MV-4-11 (cell line): ENCODE measurements around the gene NDFIP2.

Experiments used
- DNase-seq: peaks from one replicate; lab custom pipeline; 2025; lab: John Stamatoyannopoulos, UW

Gene NDFIP2

DNA sequence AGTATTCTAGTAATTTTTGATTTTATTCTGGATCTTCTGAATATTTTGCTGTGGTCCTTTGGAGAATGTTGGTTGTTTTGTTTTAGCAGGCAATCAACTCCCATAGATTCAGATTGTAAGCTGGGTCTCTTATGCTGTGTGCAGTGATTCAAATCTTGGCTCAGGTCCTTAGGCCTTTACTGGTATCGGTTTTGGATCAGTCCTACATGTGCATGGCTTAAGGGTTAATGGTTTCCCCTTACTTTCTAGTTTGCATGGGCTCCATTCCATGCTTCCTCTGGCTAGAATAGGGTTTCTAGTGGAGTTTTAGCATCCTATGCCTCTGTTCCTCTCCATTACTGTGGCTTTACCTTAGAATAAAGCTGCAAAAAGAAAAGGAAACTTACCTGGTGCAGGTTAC lies 16.1 kb downstream of the NDFIP2 start:
- DNase-seq: no peak

DNA sequence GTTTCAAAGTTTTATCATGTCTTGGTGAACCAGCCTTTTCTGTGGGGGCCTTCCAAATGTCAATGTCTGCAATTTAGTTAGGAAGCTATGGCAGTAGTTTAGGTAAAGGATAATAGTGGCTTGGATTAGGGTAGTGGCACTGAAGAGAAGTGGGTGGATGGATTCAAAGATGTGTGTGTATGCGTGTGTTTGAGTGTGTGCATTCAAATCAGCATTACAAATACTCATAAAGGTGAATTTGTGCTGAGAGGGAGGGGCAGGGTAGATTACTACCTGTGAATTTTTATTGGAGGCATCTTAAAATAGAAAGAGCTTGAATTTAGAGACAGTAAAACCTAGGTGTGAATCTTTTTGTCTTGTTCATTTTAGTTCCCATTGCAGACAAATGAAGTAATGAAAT lies 16.9 kb downstream of the NDFIP2 start:
- no peak for DNase-seq

DNA sequence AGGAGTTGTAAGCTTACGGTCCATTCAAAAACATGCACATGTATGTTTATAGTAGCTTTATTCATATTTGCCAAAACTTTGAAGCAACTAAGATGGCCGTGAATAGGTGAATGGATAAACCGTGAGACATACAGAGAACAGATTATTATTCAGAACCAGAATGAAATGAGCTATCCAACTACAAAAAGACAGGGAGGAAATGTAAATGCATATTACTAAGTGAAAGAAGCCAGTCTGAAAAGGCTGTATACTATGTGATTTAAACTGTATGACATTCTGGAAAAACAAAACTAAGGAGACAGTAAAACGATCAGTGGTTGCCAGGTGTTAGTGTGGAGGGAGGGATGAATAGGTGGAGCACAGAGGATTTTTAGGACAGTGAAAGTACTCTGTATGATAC lies 19.9 kb downstream of the NDFIP2 start:
- no peak for DNase-seq

DNA sequence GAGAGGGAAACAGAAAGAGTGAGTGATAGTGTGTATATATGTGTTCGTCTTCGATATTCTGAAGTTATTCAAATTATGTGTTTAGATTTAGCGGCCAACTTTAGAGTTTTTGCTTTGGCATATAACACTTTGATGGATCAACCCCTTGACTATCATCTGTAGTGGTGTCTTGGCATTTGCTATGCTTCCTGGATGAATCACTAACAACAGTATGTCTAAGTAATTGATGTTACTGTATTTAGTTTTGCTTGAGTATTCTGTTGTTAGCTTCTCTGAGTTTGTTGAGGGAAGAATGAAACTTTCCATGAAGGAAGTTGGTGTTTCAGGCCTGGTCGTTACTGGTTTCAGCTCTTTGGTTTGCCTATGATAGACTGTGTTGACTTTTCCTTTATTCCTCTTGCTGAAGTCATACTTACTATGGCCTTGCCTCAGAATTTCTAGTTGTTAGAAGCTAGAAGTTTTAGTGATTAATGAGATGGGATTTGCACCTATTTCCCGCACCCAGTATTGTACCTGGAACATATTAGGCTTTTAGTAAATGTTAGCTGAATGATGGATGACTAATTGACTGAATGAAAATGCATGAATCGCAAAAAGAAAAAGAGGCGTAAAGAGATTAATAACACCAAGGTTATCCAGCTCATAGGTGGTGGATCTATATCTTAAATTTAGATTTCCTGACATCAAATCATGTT lies 20.7 kb downstream of the NDFIP2 start:
- peak; percentile 84 for DNase-seq

DNA sequence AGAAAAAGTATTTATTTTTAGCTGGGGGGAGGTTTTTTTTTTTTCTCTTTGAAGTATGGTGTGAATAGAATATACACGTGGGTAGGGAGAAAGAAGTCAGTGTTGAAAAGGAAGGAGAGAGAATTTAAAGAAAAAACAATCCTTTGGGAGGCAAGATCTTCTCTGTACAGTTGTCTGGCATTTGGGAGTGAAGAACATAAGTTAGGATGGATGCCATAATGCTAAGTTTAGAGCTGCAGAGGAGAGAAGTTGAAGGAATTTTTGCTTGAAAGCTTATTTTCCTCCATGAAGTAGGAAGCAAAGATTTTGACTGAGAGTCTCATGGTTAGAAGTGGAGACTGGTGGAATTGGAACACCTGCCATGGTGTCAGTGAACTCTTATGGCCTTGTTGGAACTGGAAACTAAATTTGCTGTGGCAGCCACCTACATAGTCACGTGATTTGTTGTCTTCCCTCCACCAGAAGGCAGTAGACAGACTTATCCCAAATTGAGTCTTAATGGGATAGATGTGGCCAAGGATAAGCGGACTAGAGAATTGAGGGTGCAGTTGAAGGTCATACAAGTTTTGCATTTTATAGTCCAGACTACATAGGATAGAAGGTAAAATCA lies 22.0 kb downstream of the NDFIP2 start:
- DNase-seq: peak; percentile 59

DNA sequence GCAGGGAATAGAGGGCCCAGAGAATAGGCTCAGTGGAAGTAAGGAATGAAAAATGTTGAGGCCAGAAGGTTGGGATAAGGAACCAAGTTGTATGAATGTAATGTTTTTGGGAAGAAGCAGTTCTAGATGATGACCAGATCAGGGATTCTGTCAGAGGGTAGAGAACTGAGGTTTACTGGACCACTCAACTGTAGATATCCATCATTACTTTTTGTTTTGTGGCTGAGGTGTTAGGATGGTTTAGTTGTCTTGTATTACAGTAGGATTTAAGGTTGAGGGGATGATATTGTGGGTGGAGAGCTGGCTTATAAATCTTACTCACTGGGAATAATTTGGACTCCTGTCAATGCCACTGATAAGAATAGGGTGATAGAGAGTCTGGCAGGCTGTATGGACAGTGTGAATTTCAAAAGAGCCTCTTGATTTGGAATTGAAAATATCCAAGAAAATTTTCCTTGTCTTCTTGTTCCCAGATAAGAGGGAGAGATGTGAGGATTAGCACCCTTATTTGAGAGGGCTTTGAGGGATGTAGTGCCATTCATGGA lies 22.6 kb downstream of the NDFIP2 start:
- DNase-seq: no peak

DNA sequence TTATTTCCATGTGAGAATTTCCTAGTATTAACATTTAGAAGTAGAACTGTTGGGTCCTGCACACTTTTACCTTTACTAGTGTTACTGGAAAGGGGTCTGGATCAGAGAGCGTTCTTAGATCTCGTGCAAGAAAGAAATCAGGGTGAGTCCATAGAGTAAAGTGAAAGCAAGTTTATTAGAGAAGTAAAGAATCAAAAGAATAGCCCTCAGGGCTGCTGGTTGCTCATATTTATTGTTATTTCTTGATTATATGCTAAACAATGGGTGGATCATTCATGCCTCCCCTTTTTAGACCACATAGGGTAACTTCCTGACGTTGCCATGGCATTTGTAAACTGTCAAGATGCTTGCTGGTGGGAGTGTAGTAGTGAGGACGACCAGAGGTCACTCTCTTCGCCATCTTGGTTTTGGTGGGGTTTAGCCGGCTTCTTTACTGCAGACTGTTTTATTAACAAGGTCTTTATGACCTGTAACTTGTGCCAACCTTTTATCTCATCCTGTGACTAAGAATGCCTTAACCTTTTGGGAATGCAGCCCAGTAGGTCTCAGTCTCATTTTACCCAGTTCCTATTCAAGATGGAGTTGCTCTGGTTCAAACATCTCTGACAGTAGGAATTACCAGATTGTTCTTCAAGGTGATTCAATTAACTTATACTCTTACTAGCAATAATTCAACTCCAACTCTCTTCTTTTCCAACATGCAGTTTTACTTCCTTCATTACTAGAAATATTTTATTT lies 27.4 kb downstream of the NDFIP2 start:
- DNase-seq: no peak

DNA sequence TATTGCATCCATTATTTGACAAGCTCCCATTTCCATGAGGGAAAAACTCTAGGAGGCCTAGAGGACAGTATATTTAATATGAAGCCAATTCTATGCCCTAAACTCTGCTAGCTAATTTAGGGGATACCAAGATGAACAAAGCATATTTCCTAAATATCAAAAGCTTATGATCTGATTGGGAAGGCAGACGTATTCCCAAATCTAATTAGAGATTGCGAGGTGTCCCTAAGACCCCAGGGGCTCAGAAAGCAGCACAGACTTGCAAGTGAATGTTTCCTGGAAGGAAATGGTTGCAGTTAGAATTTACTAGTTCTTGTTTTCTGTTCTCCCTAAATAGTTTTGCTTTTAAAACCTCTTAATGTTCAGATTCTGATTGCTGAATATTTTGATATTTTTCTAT lies 30.7 kb downstream of the NDFIP2 start:
- DNase-seq: no peak

DNA sequence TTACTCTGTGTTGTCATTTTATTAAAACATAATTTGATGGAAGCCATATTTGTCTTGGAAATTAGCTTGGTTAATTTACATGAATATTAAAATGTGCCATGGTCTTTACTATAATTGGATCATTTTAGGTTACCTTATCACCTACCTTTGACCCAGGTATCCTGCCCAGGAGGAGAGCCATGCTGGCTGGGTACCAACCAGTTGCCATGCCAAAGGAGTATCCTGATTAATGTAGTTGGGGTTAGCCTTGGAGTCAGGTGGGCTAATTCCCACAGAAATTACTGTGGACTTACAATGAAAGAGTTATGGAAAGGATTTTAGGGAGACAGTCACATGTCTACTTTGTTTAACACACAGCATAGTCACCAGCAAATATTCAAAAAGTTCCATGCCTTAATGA lies 32.0 kb downstream of the NDFIP2 start:
- DNase-seq: no peak

DNA sequence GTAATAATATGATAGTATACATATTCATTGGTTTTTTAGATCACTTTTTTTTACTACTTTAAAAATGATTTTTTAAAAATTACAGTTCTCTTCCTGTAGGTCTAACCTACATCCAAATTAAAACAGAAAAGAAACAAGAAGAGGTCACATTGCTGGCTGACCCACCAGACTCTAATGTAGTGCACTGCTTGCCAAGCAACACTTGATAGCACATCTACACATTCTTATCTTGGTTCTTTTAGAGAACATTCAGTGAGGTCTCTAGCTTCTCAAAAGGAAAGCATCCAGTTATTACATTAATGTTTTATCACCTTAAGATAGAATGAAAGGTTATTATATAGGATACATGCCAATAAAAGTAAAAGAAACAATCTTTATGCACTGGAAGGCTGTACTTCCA lies 35.6 kb downstream of the NDFIP2 start:
- DNase-seq: no peak

DNA sequence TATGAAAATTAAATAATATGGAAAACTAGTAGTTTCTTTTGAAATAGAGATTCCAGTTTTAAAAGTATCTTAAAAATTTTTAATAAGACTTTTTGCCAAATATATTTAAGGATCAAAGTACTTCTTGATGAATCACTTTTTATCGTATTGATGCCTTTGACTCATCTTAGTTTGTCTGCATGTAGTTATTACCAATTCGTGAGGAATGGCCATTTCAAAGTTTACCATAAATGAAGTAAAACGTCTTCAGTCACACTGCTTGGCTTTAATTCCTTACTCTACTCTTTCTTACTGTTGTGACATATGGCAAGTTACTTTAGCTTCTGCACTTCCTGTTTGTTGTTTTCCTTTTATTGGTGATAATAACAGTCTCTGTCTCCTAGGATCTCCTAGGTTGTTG lies 38.3 kb downstream of the NDFIP2 start:
- peak; percentile 40 for DNase-seq

DNA sequence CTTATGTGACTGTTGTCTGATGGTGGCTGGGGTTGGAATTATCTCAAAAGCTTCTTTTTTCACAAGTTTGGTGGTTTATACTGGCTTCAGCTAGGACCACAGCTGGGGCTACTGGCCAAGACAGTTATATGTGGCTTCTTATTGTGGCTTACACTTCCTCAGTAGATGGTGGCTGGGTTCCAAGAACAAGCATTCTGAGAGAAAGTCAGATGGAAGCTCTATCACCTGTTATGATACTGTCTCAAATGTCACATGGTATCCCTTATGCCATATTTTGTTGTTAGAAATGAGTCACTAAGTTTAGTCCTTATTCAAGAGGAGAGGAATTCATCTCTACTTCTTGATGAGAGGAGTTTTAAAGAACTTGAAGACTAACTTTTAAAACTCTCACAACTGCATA lies 41.6 kb downstream of the NDFIP2 start:
- peak; percentile 99 for DNase-seq

DNA sequence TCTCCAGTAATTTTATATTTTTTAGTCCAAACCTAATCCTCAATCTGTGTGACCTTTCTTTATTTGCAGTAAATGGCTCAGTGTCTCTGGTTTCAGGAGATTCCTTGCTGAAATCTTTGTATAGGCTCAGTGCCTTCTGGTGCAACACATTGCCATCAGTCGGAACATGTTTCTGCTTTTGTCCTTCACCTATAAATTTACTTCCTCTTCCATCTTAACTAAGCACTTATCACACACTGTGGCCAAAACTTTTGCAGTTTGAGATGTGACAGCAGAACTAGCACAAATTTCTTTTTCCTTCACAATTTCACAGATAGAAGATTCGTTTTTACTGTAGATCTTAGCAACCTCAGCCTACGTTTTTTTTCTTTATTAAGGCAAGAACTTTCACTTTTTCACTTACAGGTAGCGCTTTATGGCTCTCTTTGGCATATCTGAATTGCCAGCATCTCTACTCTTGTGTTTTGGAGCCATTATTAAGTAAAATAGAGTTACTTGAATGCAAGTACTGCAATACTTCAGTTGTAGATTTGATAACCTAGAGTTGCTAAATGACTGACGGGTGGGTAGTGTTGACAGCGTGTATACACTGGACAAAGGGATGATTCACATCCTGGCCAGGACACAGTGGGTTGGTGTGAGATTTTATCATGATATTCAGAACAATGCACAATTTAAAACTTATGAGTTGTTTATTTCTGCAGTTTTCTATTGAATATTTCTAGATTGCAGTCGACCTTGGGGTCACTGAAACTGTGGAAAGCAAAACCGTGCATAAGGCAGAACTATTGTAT lies 44.3 kb downstream of the NDFIP2 start:
- DNase-seq: peak; percentile 79

DNA sequence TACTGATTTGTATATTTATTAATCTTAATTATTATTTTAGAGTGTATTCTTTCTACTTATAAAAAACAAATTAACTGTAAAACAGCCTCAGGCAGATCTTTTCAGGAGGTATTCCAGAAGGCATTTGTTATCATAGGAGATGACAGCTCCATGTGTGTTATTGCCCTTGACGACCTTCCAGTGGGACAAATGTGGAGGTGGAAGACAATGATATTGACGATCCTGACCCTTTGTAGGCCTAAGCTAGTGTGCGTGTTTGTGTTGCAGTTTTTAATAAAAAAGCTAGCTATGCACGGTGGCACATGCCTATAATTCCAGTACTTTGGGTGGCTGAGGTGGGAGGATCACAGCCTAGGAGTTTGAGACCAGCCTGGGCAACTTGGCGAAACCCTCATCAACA lies 46.7 kb downstream of the NDFIP2 start:
- DNase-seq: no peak

DNA sequence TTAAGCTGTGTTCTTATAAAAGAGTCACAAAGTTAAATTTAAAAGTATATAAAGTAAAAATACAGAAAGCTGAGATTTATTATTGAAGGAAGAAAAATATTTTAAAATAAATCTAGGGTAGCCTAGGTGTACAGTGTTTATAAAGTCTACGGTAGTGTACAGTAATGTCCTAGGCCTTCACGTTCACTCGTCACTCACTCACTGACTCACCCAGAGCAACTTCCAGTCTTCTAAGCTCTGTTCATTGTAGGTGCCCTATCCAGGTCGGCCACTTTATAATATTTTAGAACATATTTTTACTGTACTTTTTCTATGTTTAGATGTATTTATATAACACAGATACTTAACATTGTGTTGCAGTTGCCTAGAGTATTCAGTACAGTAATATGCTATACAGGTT lies 47.4 kb downstream of the NDFIP2 start:
- DNase-seq: no peak

DNA sequence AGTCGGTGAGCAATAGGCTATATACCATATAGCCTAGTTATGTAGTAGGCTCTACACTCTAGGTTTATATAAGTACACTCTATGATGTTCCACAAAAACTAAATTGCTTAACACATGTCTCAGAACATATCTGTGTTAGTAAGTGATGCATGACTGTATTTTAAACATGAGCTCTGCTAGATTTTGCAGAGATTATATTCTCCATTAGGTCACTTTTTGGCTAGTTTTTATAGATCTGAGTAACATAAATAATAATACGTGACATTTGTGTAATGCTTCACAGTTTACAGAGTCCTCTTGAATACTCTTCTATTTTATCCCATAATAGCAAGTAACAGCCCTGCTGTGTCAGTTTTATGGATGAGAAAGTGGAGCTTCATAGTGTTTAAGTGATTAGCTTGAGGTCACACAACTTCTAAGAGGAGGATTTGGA lies 47.8 kb downstream of the NDFIP2 start:
- DNase-seq: no peak

DNA sequence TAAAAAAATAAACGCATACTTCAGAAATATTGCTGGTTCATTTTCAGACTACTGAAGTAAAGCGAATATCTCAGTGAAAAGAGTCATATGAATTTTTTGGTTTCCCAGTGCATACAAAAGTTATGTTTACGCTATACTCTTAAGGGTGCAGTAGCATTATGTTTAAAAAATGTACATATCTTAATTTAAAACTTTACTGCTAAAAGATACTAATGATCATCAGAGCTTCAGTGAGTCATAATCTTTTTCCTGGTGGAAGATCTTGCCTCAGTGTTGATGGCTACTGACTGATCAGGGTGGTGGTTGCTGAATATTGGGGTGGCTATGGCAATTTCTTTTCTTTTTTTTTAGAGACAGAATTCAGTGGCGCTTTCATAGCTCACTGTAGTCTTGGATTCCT lies 48.9 kb downstream of the NDFIP2 start:
- no peak for DNase-seq

DNA sequence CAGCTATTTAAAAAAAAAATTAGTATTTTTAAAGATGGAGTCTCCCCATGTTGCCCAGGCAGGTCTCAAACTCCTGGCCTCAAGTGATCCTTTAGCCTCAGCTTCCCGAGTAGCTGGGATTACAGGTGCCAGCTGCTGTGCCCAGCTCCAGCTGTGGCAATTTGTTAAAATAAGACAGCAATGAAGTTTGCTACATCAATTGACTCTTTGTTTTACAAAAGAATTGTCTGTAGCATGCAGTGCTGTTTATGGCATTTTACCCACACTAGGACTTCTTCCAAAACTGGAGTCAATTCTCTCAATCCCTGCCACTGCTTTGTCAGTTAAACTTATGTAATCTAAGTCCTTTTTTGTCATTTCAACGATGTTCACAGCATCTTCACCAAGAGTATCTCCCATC lies 49.3 kb downstream of the NDFIP2 start:
- no peak for DNase-seq

DNA sequence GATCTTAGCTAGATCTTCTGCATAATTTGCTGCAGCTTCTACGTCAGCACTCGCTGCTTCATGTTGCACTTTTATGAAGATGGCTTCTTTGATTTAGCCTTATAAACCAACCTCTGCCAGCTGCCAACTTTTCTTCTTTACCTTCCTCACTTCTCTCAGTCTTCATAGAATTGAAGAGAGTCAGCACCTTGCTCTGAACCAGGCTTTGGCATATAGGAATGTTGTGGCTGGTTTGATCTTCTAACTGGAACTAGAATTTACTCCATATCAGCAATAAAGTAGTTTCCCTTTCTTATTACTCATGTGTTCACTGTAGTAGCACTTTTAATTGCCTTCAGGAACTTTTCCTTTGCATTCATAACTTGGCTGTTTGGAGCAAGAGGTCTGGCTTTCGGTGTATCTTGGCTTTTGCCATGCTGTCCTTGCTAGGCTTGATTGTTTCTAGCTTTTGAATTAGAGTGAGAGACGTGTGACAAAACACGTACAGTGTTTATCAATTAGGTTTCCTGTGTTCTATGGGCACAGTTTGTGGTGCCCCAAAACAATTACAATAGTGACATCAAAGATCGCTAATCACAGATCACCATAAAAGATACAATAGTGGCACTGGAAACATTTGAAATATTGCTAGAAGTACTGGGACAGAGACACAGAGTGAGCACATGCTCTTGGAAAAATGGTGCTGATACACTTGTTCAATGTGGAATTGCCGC lies 50.7 kb downstream of the NDFIP2 start:
- no peak for DNase-seq

DNA sequence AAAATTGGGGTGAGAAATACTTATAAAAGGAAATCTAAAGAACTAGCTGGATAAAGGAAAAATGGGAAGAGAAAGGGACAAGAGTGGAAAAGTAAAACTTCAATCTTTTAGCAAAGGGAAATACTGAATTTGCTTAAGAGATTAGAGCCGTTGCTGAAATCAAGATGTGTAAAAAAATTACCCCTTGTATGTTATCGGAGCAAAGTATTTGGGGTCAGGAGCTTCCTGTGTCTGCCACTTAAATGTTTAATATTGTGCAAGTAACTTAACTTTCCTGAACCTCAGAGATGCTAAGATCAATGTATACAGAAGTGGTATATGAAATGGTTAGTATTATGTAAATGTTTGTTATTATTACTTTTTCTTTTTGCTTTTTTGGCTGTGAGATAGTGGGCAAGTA lies 51.6 kb downstream of the NDFIP2 start:
- no peak for DNase-seq

DNA sequence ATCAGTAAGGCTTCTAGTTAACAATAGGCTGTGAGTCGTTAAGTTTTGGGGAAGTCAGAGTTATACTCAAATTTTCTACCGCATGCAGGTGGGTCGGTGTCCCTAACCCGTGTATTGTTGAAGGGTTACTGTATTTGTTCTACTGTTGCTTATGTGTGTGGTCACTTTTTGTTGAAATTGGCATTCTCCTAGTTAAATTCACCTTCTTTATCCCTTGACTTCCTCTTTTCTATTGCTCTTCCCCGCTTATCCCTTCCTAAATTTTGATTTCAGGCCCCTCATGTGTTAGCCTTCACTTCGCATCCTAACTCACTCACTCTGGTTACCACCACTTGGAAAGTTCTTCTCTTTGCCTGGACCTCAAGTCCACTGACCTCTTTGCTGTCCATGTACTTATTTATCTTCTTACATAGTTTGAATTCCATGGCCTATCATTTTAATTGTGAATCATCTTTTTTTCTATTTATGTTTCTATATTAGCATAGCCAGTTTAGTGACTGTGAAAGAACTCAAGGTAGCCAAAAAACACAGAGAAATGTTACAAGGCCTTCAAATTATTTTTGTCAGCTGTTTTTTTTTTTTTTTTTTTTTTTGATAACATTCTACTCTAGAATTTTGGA lies 52.9 kb downstream of the NDFIP2 start:
- DNase-seq: peak; percentile 10
